Suppressor macrophage treated with lipopolysaccharide for 4 hours (primary cell): ENCODE measurements around the gene WBP2.
"Not testable (repeated sequence)": the region's sequence is repeated elsewhere in the genome, so short reads cannot be mapped to it uniquely, and the experiment has no call there.

Experiments used
- DNase-seq: peaks from one replicate; pipeline ENCODE4 v3.0.0-alpha.2; 2020

Gene WBP2

DNA sequence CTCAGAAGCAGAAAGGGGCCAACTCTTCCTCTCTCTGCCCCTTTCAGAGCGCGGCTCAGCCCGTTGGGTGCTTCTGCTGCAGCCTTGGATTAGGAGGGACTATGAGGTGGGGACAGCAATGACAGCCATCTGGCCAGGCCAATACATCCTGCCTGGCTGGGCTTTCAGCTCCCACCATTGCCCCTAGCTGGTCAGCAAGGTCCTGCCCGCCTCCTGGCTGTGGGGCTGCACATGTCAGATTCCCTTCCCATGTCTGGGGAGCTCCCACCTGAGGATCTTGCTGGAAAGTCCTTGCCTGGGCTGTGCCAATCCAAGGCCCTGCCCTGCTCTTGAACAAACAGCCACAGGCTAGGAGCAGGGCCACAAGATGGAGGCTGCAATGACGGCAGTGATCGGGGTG lies 33.3 kb upstream of the WBP2 start:
- DNase-seq = no peak

DNA sequence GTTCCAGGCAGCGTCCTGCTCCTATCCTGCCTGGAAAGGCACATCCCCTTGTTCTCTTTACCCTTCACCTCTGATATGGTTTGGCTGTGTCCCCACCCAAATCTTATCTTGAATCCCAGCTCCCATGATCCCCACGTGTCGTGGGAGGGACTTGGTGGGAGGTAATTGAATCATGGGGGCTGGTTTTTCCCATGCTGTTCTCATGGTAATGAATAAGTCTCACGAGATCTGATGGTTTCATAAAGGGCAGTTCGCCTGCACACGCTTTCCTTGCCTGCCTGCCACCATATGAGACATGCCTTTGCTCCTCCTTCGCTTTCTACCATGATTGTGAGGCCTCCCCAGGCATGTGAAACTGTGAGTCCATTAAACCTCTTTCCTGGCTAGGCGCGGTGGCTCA lies 30.7 kb upstream of the WBP2 start:
- DNase-seq = peak; percentile 35

DNA sequence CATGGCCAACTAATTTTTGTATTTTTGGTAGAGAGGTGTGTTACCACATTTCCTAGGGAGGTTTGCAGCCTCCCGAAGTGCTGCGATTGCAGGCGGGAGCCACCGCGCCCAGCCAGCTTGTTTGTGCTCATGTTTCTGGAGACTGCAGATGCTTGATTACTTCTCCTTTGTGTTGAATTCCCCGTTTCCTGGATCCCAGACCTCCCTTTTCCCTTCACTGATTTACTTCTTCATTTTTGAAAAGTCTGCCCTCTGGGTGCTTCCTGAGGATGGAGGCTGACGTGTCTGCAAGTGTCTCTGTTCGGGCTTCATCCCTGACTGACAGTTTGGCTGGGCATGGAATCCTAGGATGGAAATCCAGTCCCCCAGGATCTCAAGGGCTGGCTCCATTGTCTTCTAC lies 30.3 kb upstream of the WBP2 start:
- peak; percentile 49 for DNase-seq

DNA sequence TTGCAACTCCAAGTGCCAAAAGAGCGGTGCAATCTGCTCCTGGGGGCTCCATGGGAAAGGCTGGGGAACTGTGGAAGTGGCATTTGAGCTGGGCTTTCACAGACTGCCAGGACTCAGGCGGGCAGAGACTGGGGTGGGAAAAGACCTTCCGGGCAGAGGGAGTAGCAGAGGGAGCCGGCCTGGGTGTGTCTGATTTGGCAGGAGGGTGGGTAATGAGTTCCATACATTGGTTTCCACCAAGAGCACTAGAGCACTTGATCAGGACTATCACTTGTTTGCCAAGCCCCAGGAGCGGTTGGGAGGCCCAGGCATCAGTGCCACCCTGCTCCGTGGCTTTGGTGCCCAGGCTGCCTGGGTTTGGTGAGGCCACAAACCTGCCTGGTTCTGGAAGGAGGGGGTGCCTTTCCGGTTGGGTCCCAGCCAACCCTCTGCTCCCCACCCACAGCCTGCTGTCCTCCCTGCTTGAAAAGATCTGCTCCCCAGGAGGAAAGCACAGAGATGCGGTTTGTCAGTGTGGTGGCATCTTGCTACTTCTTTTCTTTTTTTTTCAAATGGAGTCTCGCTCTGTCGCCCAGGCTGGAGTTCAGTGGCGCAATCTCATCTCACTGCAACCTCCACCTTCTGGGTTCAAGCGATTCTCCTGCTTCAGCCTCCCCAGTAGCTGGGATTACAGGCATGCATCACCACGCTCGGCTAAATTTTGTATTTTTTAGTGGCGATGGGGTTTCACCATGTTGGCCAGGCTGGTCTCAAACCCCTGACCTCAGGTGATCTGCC lies 26.7 kb upstream of the WBP2 start:
- no peak for DNase-seq

DNA sequence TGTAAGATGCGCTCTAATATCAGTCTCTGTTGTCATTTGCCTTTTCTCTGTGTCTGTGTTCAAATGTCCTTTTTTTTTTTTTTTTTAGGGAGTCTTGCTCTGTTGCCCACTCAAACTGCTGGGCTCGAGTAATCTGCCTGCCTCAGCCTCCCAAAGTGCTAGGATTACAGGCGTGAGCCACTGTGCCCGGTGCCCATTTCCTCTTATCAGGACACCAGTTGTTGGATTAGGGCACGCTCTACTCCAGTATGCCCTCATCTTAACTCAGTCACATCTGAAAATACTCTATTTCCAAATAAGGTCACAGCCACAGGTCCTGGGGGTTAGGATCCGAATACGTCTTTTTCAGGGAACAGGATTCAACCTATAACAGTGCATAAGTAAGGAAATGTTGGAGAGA lies 25.1 kb upstream of the WBP2 start:
- DNase-seq = no peak

DNA sequence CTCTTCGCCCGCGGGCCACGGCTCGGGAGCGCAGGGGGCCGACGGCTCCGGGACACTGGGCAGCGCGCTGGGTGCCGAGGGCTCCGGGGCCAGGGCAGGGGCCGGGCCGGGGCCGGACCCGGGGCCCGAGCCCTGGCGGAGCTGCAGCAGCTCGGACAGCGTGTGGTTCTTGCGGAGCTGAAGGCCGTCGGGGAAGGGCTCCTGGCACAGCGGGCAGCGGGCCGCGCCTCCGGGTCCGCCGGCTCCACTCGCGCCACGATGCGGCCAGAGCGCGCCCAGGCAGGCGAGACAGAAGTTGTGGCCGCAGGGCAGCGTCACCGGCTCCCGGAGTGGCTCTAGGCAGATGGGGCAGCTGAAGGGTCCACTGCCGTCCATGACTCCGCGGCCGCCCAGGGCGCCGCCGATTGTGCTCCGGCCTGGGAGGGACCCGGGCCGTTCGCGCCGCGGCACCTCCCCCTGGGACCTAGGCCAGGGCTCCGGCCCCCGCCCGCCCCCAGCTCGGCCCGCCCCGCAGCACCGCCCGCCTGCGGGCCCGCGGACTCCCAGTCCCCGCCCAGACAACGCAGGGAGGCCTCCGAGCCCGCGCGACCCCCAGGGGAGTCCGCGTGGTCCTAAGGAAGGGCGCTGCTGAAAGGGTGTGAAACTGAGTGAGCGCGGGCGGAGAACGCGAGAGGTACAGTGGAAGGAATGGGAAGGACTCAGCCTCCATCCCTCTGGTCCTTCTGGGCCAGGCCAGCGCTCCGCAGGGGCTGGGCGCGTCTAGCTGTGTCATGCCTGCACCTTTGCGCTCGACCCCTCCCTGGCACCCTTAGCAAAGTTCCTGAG lies 23.3 kb upstream of the WBP2 start, which contains the start of gene TRIM47:
Gene TRIM47, minus strand, starts transcription at position 408 of the 825 bp plus-strand sequence. Its CDS starts 33 bp downstream, at position 375.
- DNase-seq = peak; percentile 58

DNA sequence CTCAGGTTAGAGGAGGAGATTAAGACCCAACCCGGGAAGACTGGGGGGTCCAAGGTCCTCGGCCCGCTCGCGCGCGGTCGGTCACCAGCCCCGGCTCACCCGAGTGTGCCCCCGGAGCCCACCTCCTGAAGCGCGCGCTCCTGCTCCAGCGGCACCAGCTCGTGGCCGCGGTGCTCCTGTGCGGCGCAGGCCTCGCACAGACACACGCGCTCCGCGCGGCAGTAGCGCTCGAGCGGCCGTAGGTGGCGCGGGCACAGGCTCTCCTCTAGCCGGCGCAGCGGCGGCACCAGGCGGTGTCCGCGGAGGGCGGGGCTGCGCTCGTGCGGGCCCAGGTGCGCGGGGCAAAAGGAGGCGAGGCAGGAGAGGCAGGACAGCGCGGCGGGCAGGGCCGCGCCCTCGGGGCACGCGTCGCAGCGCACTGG lies 22.6 kb upstream of the WBP2 start:
- DNase-seq = peak; percentile 72

DNA sequence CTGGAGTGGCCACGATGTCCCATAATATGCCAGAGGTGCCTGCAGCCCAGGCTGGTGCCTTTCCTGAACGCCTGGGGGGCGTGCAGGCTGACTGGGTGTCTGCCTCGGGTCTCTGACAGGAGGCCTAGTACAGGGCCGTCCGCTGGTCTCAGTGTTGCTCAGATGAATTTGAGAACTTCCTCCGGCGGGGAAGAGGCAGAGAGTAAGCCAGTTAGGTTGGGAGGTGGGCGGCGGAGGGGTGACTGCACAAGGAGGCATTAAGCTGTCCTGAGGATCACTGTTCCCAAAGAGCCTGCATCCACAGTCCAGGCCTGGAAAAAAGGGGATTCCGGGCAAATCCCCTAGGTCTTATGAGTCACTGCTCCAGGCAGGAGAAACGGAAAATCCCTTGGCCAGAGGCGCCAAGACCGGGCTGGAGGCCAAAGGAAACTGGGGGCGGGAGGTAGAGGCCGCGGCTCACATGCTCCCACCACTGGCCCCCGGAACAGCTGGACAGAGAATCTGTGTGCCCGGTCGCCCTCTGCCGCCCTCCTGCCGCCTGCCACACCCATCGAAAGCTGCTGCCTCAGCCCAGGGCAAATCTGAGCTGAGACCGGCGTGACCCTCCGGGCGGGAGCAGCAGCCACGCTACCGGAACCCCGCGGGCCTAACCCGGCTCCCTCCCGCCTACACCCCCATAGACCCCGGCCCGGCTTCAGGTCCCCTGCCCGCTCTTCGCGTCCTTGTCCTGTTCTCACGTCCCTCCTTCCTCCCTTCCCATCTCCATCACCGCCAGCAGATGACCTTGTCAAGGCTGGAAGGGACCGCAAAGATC lies 22.0 kb upstream of the WBP2 start:
- DNase-seq = peak; percentile 74

DNA sequence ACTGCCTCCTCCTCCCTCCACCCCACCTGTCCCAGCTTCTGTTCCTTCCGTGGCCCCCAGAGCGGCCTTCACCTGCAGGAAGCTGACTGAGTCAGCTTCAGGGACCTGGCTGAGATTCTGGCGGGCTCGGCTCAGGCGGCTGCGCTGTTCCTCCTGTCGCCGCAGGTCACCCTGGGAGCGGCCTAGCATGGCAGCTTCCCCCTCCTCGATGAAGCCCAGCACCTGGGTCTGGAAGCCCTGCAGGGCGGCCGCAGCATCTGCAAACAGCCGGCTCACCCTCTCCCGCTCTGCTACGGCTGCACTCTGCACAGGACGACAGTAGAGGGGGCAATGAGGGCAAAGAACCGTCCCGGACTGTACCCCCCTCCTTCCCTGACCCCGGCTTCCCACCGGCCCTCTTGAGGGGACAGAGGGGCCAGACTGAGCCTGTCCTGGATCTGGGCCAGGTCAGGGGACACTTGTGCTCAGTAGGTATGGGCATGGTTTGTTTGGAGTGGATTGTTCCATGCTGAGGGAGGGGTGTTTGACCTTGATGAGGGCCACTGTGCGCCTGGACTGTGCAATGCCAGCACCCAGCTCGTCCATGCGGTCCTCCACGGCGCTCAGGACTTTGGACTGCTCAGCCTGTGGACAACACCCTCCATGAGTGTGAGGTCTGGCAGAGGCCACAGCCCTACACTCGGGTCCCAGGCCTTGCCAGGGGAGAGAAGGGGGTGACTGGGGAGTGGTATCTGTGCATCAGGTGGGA lies 21.2 kb upstream of the WBP2 start:
- no peak for DNase-seq

DNA sequence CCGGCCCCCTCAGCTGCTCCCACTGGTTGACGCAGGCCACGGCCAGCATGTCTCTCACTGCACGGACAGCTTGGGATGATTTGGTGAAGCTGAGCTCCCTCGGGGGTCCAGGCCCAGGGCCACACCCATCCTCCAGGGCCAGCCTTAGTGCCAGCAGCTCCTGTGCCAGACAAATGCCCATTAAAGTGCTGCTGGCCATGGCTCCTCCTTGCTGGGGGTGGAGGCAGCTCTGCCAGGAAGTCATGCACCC lies 20.7 kb upstream of the WBP2 start:
- no peak for DNase-seq

DNA sequence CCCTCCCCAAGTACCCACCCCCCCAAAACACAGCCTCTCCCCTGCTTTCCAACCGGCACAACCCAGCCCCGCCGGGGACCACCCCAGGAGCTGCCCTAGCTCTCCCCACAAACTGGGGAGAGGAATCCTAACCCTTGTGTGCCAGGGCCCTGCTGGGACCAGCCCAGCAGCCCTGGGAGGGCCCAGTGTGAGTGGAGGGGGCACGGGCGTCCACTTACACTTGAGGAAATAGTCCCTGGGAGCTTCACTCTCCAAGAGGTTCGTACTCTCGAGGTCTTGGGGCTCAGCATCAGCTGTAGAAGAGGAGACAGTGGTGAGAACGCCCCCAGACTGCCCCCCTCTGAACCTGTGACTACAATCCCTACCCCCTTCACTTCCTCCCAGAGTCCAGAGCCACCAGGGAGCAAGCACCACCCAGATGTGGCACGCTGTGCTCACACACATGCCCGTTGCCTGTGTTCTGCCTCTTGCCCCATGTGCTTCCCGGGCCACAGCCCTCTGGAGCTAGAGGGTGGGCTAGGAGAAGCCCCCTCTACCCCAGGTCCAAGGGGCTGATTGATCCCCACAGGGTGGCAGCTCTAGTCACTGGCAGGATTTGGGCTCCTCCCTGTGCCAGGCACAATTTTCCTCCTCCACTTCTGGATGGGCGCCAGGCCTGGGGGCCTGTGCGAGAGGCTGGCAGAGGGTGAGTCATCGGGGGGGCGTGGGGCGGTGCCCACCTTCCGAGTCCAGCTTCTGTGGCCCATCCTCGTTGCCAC lies 20.2 kb upstream of the WBP2 start:
- DNase-seq = no peak

DNA sequence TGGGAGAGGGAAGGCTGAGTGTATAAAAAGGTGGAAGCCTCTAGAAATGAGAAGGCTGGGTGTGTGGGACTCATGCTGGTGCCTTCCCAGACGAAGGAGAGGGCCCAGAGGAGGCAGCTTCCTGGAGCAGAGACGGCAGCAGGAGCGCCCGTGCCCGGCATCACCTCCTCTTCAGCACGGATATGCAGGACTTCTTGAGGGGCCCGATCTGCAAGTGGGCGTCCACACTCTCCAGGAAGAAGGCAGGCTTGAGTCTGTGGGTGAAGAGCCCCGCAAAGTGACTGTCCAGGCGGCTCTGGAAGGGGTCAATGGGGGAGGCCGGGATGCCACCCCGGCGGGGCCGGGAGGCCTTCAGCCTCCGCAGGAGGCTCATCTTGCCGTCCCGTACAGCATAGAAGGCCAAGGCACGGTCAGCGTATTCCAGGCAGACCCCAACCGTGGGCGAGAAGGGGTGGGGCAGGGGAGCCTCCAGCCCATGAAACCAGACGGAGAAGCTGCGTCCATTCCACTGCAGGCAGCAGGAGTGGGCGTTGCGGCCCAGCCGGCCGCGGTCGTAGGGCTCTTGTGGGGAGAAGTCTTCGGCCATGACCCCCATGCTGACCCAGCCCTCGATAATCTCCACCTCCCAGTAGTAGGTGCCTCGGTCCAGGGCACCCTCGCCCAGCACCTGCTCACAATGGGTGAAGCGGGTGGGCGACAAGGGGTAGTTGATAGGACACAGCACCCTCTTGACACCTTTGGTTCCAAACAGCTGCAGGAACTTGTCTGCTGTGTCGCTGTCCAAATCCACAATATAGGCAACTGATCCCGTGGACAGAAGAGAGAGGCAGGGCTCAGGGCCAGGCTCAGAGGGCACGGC lies 19.4 kb upstream of the WBP2 start:
- DNase-seq = no peak

DNA sequence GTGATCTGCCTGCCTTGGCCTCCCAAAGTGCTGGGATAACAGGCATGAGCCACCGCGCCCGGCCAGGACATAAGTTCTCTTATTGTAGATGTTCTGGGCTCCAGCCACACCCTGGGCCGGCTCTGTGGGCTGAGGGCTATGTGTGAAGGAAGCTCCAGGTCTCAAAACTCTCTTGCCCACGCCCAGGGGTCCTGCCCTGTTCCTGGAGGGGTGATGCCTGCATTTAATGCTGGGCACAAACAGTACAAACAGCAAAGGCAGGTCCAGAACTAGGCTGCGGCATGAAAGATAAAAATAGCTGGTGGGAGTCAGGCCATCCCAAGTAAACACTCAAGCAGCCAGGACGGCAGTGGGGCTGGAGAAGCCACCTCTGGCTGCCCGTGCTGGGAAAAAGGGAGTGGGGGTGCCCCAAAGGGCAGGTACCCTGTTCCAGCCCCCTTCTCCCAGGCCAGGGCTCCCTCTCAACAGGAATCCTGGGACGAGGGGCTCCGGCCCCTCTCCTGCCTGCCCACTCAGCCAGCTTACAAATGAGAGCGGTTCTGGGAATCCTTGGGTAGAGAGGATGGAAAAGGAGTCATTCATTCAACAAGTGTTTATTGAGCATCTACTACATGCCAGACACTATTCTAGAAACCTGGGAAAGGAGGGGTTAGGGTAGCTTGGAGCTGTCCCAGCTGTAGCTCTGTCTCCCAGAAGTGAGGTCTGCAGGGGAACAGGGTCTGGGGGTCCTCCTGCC lies 18.6 kb upstream of the WBP2 start:
- no peak for DNase-seq

DNA sequence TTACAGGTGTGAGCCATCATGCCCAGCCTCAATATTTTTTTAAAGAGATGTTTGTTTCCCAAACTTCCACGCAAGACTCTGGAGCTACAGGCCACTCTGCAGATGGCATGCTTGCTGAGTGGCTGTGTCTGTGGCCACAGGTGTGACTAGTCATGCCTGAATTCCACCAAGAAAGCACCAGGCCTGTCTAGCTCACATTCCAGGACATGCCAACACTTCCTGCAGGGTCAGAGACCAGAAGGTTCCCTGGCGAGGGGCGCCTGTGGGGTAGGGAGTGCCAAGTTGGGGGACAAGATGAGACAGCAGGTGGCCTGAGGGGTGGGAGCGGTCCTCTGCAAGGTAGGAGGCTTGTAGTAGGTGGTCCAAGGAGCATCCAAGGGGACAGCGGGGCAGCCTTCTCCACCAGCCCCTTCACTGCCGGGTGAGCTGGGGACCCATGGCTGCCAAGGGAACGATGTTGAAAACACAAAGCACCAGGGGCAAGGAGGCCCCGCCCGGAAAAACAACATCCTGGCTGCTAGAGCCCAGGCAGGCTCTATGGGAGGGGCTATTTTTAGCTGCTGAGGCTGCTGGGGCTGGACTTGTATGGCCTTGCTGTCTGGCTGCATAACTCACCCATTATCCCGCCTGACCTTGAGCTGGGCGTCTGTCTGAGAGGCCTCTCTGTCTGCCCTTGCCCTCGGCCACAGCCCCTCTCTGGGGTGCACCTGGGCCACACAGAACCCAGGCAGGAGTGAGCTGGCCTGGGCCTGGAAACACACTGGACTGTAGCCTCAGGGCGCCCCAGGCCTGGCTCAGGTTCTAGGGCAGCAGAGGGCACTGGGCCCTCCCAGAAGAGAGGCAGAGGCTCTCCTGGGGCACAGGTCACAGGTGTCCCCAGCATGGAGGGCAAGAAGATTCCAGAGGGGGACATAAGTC lies 17.6 kb upstream of the WBP2 start:
- no peak for DNase-seq

DNA sequence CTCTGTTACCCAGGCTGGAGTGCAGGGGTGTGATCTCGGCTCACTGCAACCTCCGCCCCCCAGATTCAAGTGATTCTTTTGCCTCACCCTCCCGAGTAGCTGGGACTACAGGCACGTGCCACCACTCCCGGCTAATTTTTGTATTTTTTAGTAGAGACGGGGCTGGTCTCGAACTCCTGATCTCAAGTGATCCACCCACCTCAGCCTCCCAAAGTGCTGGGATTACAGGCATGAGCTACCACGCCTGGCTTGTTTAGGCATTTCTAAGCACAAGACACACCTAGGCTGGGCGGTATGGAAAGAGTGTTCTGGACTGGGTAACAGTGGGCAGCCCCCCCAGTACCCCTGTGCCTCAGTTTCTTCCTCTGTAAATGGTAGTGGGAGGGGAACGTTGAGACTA lies 15.1 kb upstream of the WBP2 start:
- DNase-seq = not testable (repeated sequence)

DNA sequence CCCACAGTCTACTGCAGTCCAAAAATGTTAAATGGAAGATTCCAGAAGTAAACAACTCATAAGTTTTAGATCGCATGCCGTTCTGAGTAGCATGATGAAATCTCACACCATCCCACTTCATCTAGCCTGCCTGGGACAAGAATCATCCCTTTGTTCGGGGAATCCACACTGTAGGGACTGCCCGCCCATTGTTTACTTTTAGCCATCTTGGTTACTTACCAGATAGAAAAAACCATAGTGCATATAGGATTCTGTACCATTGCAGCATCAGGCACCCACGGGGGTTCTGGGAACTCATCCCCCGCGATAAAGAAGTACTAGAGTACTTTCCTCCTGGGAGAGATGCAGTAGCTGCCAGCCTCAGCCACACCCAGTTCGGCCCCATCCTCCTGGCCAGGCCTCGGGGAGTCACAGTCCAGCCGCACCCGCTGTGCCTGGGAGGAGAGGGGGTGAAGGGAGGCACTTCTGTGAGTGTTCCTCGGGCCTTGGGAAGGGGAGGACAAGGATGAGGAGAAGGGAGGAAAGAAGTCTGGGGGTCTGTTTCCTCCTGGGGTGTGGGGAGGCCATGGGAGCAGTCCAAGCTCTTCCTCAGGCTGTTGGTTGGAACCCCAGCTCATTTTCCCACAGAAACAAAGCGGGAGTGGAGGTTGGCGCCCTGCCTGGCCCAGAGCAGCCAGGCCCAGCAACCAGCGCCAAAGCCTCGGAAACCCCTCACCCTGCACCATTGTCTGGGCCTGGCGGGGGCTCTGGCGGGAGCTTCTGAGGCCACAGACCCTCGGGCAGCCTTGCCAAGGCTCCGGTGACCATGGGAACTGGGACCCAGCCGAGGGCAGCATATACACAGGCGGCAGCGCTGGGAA lies 14.4 kb upstream of the WBP2 start:
- no peak for DNase-seq

DNA sequence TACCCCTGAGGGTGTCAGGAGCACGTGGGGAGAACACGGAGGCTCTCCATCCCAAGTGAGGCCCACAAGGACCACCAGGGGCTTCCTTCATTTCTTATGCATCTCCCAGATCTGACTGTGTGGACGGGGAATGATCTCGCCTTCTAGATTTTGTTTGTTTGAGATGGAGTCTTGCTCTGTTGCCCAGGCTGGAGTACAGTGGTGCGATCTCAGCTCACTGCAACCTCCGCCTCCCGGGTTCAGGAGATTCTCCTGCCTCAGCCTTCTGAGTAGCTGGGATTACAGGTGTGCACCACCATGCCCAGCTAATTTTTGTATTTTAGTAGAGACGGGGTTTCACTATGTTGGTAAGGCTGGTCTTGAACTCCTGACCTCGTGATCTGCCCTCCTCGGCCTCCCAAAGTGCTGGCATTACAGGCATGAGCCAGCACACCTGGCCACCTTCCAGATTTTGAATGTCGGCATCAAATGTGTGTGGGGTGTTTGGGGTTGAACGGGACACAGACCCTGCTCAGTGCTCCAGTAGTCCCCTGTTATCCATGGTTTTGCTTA lies 13.7 kb upstream of the WBP2 start:
- DNase-seq = not testable (repeated sequence)
